Measurements from ENCODE around the gene UBE2I. TPM values are rescaled to one million over a fixed set of nuclear protein-coding genes. Genes with fewer than 3 reads are reported as not detected.

The UBE2I gene
- total RNA-seq, 4 donors from 2014 or later: 25.9 to 133 (median 63.0) TPM

DNA sequence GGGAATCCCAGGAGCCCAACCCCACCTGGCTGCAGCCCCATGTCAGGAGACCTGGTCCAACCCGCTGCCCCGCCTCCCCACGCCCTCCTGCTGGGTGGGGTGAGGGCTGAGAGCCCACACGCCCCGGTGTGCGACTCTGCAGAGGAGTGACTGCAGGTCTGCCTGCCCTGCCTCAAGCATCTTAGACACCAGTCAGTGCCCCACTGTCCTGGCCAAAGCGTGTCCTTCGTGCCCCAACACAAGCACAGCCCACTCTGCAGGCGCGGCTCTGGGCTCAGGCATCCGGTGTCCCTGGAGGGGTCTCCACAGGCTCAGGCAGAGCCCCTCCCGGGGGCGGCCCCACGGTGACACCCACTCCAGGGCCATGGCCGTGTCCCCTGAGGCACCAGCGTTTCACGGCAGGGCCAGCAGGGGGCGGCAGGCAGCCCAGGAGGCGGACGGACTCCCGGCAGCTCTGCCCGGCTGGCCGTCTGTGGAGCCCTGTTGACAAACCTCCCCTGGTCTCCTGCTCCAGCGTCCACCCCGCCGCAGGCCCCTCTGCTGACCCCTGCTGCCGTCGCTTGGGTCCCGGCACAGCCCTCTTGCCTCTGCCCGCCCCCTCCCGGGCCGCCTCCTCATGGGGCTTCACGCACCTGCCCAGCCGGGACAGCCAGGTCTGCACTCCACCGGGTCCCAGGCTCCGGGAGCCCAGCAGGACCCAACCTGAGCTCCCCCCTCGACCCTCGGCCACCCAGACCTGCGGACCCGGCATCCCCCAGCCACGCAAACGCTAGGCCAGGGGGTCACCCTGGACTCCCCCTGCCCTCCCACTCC lies 8.6 kb upstream of the UBE2I start:
- H3K4me3 ChIP-seq: no peak overlapping the region
- intact Hi-C loops (cut with DNase I; ENCODE audit: low total_unique reads): no loop called here
- no peaks in the 10 kb centered on the region for H3K9me3 ChIP-seq
- no peaks in the 10 kb centered on the region for H3K4me1 ChIP-seq
- H3K36me3 ChIP-seq: no peaks in the 10 kb centered on the region
- TF ChIP-seq POLR2A (IDR thresholded peaks at IDR 0.05): no peak
- TF ChIP-seq, protein P1, sequence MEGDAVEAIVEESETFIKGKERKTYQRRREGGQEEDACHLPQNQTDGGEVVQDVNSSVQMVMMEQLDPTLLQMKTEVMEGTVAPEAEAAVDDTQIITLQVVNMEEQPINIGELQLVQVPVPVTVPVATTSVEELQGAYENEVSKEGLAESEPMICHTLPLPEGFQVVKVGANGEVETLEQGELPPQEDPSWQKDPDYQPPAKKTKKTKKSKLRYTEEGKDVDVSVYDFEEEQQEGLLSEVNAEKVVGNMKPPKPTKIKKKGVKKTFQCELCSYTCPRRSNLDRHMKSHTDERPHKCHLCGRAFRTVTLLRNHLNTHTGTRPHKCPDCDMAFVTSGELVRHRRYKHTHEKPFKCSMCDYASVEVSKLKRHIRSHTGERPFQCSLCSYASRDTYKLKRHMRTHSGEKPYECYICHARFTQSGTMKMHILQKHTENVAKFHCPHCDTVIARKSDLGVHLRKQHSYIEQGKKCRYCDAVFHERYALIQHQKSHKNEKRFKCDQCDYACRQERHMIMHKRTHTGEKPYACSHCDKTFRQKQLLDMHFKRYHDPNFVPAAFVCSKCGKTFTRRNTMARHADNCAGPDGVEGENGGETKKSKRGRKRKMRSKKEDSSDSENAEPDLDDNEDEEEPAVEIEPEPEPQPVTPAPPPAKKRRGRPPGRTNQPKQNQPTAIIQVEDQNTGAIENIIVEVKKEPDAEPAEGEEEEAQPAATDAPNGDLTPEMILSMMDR (IDR thresholded peaks at IDR 0.05): peak; percentile 23 to 58 (median 54)
- peak in 1 of 2 donors; percentile 33 for DNase-seq
- peaks cover 0 to 17% of the 10 kb centered on the region in 2 donors for H3K27me3 ChIP-seq
- H3K27ac ChIP-seq: no peak overlapping the region

DNA sequence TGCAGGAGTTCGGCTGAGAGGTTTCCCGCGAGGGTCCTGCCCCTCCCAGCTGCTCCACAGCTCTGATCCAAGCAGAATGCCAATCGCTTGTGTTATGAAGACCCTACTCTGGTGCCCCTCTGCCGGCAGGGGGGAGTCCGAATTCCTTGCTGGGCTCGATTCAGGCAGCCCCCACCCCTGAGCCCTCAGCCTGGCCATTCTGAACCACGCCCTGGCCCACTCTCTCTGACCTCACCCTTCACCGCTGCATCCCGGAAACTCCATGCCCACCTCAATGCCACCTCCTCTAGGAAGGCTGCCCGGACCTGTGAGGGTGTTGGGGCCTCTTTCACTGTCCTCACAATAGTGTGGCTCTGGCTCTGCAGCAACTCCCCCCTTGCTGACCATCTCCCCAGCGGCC lies 7.9 kb upstream of the UBE2I start:
- Histone ChIP-seq H3K4me3 (no peak overlapping the region), H3K9me3 (no peaks in the 10 kb centered on the region), H3K36me3 (no peaks in the 10 kb centered on the region), H3K27me3 (peaks cover 0 to 17% of the 10 kb centered on the region in 2 donors), H3K4me1 (no peaks in the 10 kb centered on the region), H3K27ac (no peak overlapping the region)
- intact Hi-C loops (cut with DNase I; ENCODE audit: low total_unique reads): no loop called here
- TF ChIP-seq, protein P1 (IDR thresholded peaks at IDR 0.05): no peak
- TF ChIP-seq POLR2A (IDR thresholded peaks at IDR 0.05): no peak
- no peak for DNase-seq

DNA sequence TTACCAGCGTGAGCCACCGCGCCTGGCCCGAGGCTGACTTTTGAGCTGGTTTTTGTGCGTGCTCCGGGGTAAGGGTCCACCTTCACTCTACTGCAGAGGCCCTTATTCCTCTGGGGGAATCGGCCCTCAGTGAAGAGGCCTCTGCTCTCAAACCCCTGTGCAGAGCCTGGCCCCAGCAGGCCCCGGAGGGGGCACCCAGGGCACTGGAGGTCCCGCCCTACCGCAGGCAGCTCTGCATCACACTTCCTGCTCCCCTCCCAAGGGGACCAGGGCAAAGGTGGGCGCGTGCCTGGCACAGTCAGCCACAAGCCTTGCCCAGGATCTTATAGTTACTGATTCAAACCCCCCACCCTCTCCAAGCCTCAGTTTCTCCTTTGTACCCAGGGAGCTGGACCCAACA lies 3.6 kb upstream of the UBE2I start:
- H3K27me3 ChIP-seq: peaks cover 0 to 5% of the 10 kb centered on the region in 2 donors
- no peaks in the 10 kb centered on the region for H3K36me3 ChIP-seq
- no peak for DNase-seq
- H3K4me1 ChIP-seq: peaks cover 0 to 7% of the 10 kb centered on the region in 2 donors
- no peak overlapping the region for H3K27ac ChIP-seq
- H3K9me3 ChIP-seq: no peaks in the 10 kb centered on the region
- TF ChIP-seq, protein P1 (IDR thresholded peaks at IDR 0.05): no peak
- no peak for TF ChIP-seq POLR2A (IDR thresholded peaks at IDR 0.05)
- intact Hi-C loops (cut with DNase I; ENCODE audit: low total_unique reads): no loop called here
- no peak overlapping the region for H3K4me3 ChIP-seq

DNA sequence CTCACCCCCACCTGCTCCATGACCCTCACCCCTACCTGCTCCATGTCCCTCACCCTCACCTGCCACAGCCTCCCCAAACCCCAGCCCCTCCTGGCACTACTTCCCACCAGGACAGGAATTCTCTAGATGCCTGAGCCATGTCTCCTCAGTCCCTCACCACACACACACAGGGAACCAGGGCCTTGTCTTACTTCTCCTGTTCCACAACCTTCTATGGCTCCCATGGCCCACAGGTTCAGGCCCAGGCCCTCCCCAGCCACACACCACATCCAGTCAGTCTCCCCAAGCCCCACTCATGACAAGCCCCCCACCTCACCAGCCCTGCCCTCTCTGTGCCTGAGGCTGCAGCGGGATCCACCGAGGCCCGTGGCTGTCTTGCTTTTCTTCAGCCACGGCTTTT lies 3.1 kb upstream of the UBE2I start:
- Histone ChIP-seq H3K9me3 (no peaks in the 10 kb centered on the region), H3K27ac (no peak overlapping the region), H3K4me1 (peaks cover 0 to 12% of the 10 kb centered on the region in 2 donors), H3K4me3 (no peak overlapping the region), H3K36me3 (no peaks in the 10 kb centered on the region), H3K27me3 (peaks cover 0 to under 1% of the 10 kb centered on the region in 2 donors)
- intact Hi-C loops (cut with DNase I; ENCODE audit: low total_unique reads): no loop called here
- TF ChIP-seq POLR2A (IDR thresholded peaks at IDR 0.05): no peak
- TF ChIP-seq, protein P1 (IDR thresholded peaks at IDR 0.05): no peak
- no peak for DNase-seq
